Neural progenitor cell (in vitro differentiated cells): ENCODE data around the gene KIAA1958. TPM values are rescaled to one million over a fixed set of nuclear protein-coding genes. Genes with fewer than 3 reads are reported as not detected.

Experiments used
- DNase-seq: peaks from one replicate; pipeline ENCODE4 v3.0.0-alpha.2; 2016; ENCODE audit warnings: low spot score
- H2AFZ ChIP-seq: fragments of 200-600 bp; sonication (generic); replicated peaks from 2 replicates; pipeline ENCODE4 v1.6.1; 2016; ENCODE audit warnings: antibody characterized with exemption
- H3F3A ChIP-seq: fragments of 200-600 bp; sonication (generic); 2 replicates; pipeline ENCODE4 v1.6.1; 2016; ENCODE audit warnings: antibody characterized with exemption, low read depth
- H3K27ac ChIP-seq: fragments of 200-600 bp; sonication (generic); 2 replicates; pipeline ENCODE4 v1.5.1; 2016; ENCODE audit warnings: mild to moderate bottlenecking
- H3K27me3 ChIP-seq: fragments of 200-600 bp; sonication (generic); 2 replicates; pipeline ENCODE4 v1.6.1; 2016; ENCODE audit warnings: mild to moderate bottlenecking, moderate library complexity
- H3K36me3 ChIP-seq: fragments of 200-600 bp; sonication (generic); 2 replicates; pipeline ENCODE4 v1.5.1; 2016
- H3K4me1 ChIP-seq: fragments of 200-600 bp; sonication (generic); 2 replicates; pipeline ENCODE4 v1.6.1; 2016; ENCODE audit warnings: mixed run types
- H3K4me2 ChIP-seq: fragments of 200-600 bp; sonication (generic); 2 replicates; pipeline ENCODE4 v1.6.1; 2016
- H3K4me3 ChIP-seq: fragments of 200-600 bp; sonication (generic); 2 replicates; pipeline ENCODE4 v1.5.1; 2016
- H3K79me2 ChIP-seq: fragments of 200-600 bp; sonication (generic); 2 replicates; pipeline ENCODE4 v1.6.1; 2016; ENCODE audit warnings: low read depth
- H3K9ac ChIP-seq: fragments of 200-600 bp; sonication (generic); 2 replicates; pipeline ENCODE4 v1.6.1; 2016
- H3K9me3 ChIP-seq: fragments of 200-600 bp; sonication (generic); 2 replicates; pipeline ENCODE4 v1.5.1; 2016; ENCODE audit warnings: low read depth
- H4K20me1 ChIP-seq: fragments of 200-600 bp; sonication (generic); 2 replicates; pipeline ENCODE4 v1.6.1; 2016; ENCODE audit warnings: low read depth
- H3K27ac Mint-ChIP-seq: 3 replicates; pipeline ENCODE4 v1.8.0; 2021; ENCODE audit warnings: mixed read lengths
- H3K27me3 Mint-ChIP-seq: 2 replicates; pipeline ENCODE4 v1.8.0; 2022; ENCODE audit warnings: low read depth, mild to moderate bottlenecking, inconsistent platforms, moderate library complexity, mixed read lengths; ENCODE audit not compliant: insufficient read depth
- H3K36me3 Mint-ChIP-seq: 3 replicates; pipeline ENCODE4 v1.8.0; 2021; ENCODE audit warnings: mixed read lengths
- H3K4me1 Mint-ChIP-seq: 3 replicates; pipeline ENCODE4 v1.8.0; 2021; ENCODE audit warnings: mixed read lengths
- H3K4me3 Mint-ChIP-seq: 3 replicates; pipeline ENCODE4 v1.8.0; 2021; ENCODE audit warnings: mild to moderate bottlenecking, moderate library complexity, mixed read lengths
- H3K9me3 Mint-ChIP-seq: 3 replicates; pipeline ENCODE4 v1.8.0; 2020; ENCODE audit warnings: mixed read lengths
- EZH2 ChIP-seq: fragments of 200-600 bp; sonication (generic); IDR thresholded peaks from 2 replicates; pipeline ENCODE4 v1.6.1; 2017; ENCODE audit warnings: antibody characterized with exemption, mild to moderate bottlenecking, moderate library complexity
- EZH2phosphoT487 ChIP-seq: fragments of 200-600 bp; sonication (generic); IDR thresholded peaks from 2 replicates; pipeline ENCODE4 v1.6.1; 2017; ENCODE audit warnings: antibody characterized with exemption
- total RNA-seq: library from RNA; depleted of rRNA; stranded (reverse); fragments of >200 nt; gene quantifications from 2 replicates; pipeline ENCODE4 v1.2.3, GENCODE V29; 2015; ENCODE audit warnings: low replicate concordance
- TF ChIP-seq, protein P1 (sequence below): fragments of 200-600 bp; sonication (generic); IDR thresholded peaks from 2 replicates; pipeline ENCODE4 v1.5.1; 2017; ENCODE audit warnings: antibody characterized with exemption, mild to moderate bottlenecking

Gene KIAA1958
- total RNA-seq, 1 donor from 2014 or later = 31.4 TPM

DNA sequence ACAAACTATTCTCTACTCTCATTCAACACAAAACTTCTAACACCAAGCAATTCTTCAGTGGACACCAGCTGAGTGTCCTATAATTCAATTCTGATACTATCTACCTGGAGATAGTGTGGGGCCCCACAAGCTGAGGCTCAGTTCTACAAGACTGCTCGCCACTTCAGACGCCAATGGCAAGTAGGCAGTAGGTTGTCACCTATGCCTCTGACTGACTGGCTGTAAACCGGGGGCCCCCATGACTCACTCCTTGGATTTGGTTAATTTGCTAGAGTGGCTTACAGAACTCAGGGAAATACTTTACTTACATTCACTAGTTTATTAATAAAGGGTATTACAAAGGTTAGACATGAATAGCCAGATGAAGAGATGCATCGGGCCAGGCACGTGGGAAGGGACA is 209.8 kb downstream of the KIAA1958 start:
- Histone ChIP-seq H3K4me2 (no peak overlapping the region), H3K4me1 (no peaks in the 10 kb centered on the region), H3K9me3 (no peaks in the 10 kb centered on the region), H3K79me2 (peaks cover 15% of the 10 kb centered on the region), H3K27ac (no peak overlapping the region), H2AFZ (no peak overlapping the region), H3K4me3 (no peak overlapping the region), H4K20me1 (peaks cover 9% of the 10 kb centered on the region), H3F3A (no peaks in the 10 kb centered on the region), H3K36me3 (no peaks in the 10 kb centered on the region), H3K9ac (no peak overlapping the region), H3K27me3 (no peaks in the 10 kb centered on the region)
- no peak for DNase-seq
- H3K4me1 Mint-ChIP-seq = peaks cover 3% of the 10 kb centered on the region
- H3K27ac Mint-ChIP-seq = no peak overlapping the region
- H3K4me3 Mint-ChIP-seq = no peak overlapping the region
- TF ChIP-seq EZH2 (no peak), EZH2phosphoT487 (no peak)
- TF ChIP-seq, protein P1, sequence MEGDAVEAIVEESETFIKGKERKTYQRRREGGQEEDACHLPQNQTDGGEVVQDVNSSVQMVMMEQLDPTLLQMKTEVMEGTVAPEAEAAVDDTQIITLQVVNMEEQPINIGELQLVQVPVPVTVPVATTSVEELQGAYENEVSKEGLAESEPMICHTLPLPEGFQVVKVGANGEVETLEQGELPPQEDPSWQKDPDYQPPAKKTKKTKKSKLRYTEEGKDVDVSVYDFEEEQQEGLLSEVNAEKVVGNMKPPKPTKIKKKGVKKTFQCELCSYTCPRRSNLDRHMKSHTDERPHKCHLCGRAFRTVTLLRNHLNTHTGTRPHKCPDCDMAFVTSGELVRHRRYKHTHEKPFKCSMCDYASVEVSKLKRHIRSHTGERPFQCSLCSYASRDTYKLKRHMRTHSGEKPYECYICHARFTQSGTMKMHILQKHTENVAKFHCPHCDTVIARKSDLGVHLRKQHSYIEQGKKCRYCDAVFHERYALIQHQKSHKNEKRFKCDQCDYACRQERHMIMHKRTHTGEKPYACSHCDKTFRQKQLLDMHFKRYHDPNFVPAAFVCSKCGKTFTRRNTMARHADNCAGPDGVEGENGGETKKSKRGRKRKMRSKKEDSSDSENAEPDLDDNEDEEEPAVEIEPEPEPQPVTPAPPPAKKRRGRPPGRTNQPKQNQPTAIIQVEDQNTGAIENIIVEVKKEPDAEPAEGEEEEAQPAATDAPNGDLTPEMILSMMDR = no peak
- peaks cover 25% of the 10 kb centered on the region for H3K36me3 Mint-ChIP-seq
- peaks cover 3% of the 10 kb centered on the region for H3K27me3 Mint-ChIP-seq
- no peaks in the 10 kb centered on the region for H3K9me3 Mint-ChIP-seq

DNA sequence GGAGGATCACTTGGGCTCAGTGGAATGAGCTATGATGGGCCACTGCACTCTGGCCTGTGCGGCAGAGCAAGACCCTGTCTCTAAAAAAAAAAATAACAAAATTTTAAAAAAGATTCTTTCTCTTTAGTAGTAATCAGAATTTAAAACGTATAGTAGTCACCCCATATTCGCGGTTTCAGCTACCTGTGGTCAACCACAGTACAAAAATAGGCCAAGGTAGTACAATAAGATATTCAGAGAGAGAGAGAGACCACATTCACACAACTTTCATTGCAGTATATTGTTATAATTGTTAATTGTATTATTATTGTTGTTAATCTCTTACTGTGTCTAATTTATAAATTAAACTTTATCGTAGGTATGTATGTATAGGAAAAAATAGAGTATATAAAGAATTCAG is 212.6 kb downstream of the KIAA1958 start:
- peaks cover 18% of the 10 kb centered on the region for H3K36me3 Mint-ChIP-seq
- TF ChIP-seq EZH2 = no peak
- TF ChIP-seq, protein P1 = no peak
- TF ChIP-seq EZH2phosphoT487 = no peak
- H3K4me2 ChIP-seq = no peak overlapping the region

DNA sequence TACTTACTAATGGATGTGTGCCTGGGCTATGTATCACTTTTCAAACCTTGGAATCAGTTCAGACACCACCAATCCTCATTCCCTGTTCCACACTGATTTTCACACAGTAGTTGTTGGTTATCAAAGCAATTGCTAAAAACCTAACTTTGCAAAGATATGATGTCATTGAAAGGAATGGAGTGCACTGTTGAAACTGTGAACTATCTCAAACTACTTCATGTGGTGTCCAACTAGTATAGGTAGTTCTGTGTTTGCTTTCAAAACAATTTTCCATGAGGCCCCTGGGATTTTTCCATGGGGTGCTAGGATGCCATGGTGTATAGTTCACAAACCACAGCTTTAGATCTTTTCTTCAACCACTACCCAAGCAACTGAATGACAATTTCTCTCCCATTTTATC is 213.5 kb downstream of the KIAA1958 start:
- Histone ChIP-seq H3K4me3 (no peak overlapping the region), H3K4me1 (no peaks in the 10 kb centered on the region), H3F3A (no peaks in the 10 kb centered on the region), H3K9me3 (no peaks in the 10 kb centered on the region), H3K79me2 (peaks cover 41% of the 10 kb centered on the region), H3K36me3 (no peaks in the 10 kb centered on the region), H3K4me2 (no peak overlapping the region), H4K20me1 (peaks cover 10% of the 10 kb centered on the region), H3K9ac (no peak overlapping the region), H3K27ac (no peak overlapping the region), H2AFZ (no peak overlapping the region), H3K27me3 (no peaks in the 10 kb centered on the region)
- TF ChIP-seq EZH2 = no peak
- TF ChIP-seq EZH2phosphoT487 = no peak
- TF ChIP-seq, protein P1 = no peak
- Mint-ChIP-seq H3K27me3 (peaks cover 3% of the 10 kb centered on the region), H3K4me1 (no peaks in the 10 kb centered on the region), H3K9me3 (no peaks in the 10 kb centered on the region), H3K27ac (no peak overlapping the region), H3K4me3 (no peak overlapping the region), H3K36me3 (peaks cover 18% of the 10 kb centered on the region)
- DNase-seq = no peak

More for the DNA sequence above, 212.6 kb downstream of the KIAA1958 start:
- H4K20me1 ChIP-seq = peaks cover 11% of the 10 kb centered on the region
- no peak overlapping the region for H3K4me3 ChIP-seq
- no peaks in the 10 kb centered on the region for H3F3A ChIP-seq
- Mint-ChIP-seq H3K4me3 (no peak overlapping the region), H3K9me3 (no peaks in the 10 kb centered on the region), H3K27ac (no peak overlapping the region), H3K4me1 (peaks cover 3% of the 10 kb centered on the region), H3K27me3 (peaks cover 3% of the 10 kb centered on the region)
- no peaks in the 10 kb centered on the region for H3K36me3 ChIP-seq
- H3K9ac ChIP-seq = no peak overlapping the region
- H3K79me2 ChIP-seq = peaks cover 32% of the 10 kb centered on the region
- H3K4me1 ChIP-seq = no peaks in the 10 kb centered on the region
- no peak for DNase-seq
- no peaks in the 10 kb centered on the region for H3K27me3 ChIP-seq
- H3K9me3 ChIP-seq = no peaks in the 10 kb centered on the region
- no peak overlapping the region for H3K27ac ChIP-seq
- no peak overlapping the region for H2AFZ ChIP-seq
